ENCODE data around the gene AKAP13.

- TF ChIP-seq GATA2 (IDR thresholded peaks at IDR 0.05; ENCODE audit: low read depth, low read length) (no peak), GATA3 (IDR thresholded peaks at IDR 0.05; ENCODE audit: low read depth, low read length) (no peak)
Measured at GRCh38 chr15:85771271-85771670, 390.9 kb downstream of the AKAP13 start.
